ENCODE measurements around the gene ST6GALNAC3. TPM values are rescaled to one million over a fixed set of nuclear protein-coding genes. Genes with fewer than 3 reads are reported as not detected.
A peak's percentile ranks its signal among the peaks of the same experiment; 100 is the strongest.

The ST6GALNAC3 gene
- total and polyA plus RNA-seq, 2 donors from 2014 or later: 8.8 to 15.8 TPM

- FAIRE-seq (no peak), DNase-seq (no peak)
- Histone ChIP-seq H3K27me3 (ENCODE audit: control insufficient read depth, insufficient read depth, low read length) (no peaks in the 10 kb centered on the region), H3K36me3 (ENCODE audit: control insufficient read depth in 2 of 3, insufficient read depth in 3 of 3, low read length in 3 of 3) (no peaks in the 10 kb centered on the region), H3K9me3 (ENCODE audit: control insufficient read depth in 2 of 3, insufficient read depth in 1 of 3, low read length in 3 of 3) (no peaks in the 10 kb centered on the region), H3K27ac (ENCODE audit: low read depth in 2 of 2, low read length in 2 of 2) (no peak overlapping the region), H3K9ac (ENCODE audit: low read length in 3 of 3) (no peak overlapping the region), H3K4me3 (ENCODE audit: low read length in 3 of 3) (no peak overlapping the region), H3K4me1 (ENCODE audit: control insufficient read depth in 2 of 3, insufficient read depth in 2 of 3, low read depth in 1 of 3, low read length in 3 of 3) (no peaks in the 10 kb centered on the region)
- intact Hi-C loops (cut with DNase I): no loop called here
- TF ChIP-seq CTCF (IDR thresholded peaks at IDR 0.05; ENCODE audit: borderline replicate concordance, extremely low read depth, insufficient read depth): no peak
Observed at GRCh38 chr1:76101548-76101947, 27.0 kb downstream of the ST6GALNAC3 start.

- no peak overlapping the region for H3K4me3 ChIP-seq (ENCODE audit: low read length in 3 of 3)
- no peak for DNase-seq
- FAIRE-seq: no peak
- no peak overlapping the region for H3K9ac ChIP-seq (ENCODE audit: low read length in 3 of 3)
- no peak overlapping the region for H3K27ac ChIP-seq (ENCODE audit: low read depth in 2 of 2, low read length in 2 of 2)
- no peak for TF ChIP-seq CTCF (IDR thresholded peaks at IDR 0.05; ENCODE audit: borderline replicate concordance, extremely low read depth, insufficient read depth)
- no peaks in the 10 kb centered on the region for H3K27me3 ChIP-seq (ENCODE audit: control insufficient read depth, insufficient read depth, low read length)
- no peaks in the 10 kb centered on the region for H3K36me3 ChIP-seq (ENCODE audit: control insufficient read depth in 2 of 3, insufficient read depth in 3 of 3, low read length in 3 of 3)
- intact Hi-C loops (cut with DNase I): no loop called here
- H3K4me1 ChIP-seq (ENCODE audit: control insufficient read depth in 2 of 3, insufficient read depth in 2 of 3, low read depth in 1 of 3, low read length in 3 of 3): no peaks in the 10 kb centered on the region
- H3K9me3 ChIP-seq (ENCODE audit: control insufficient read depth in 2 of 3, insufficient read depth in 1 of 3, low read length in 3 of 3): no peaks in the 10 kb centered on the region
Observed at GRCh38 chr1:76102046-76102445, 27.5 kb downstream of the ST6GALNAC3 start.

- H3K27me3 ChIP-seq (ENCODE audit: control insufficient read depth, insufficient read depth, low read length): no peaks in the 10 kb centered on the region
- TF ChIP-seq CTCF (IDR thresholded peaks at IDR 0.05; ENCODE audit: borderline replicate concordance, extremely low read depth, insufficient read depth): no peak
- intact Hi-C loops (cut with DNase I): no loop called here
- no peak overlapping the region for H3K4me3 ChIP-seq (ENCODE audit: low read length in 3 of 3)
- H3K9me3 ChIP-seq (ENCODE audit: control insufficient read depth in 2 of 3, insufficient read depth in 1 of 3, low read length in 3 of 3): no peaks in the 10 kb centered on the region
- H3K4me1 ChIP-seq (ENCODE audit: control insufficient read depth in 2 of 3, insufficient read depth in 2 of 3, low read depth in 1 of 3, low read length in 3 of 3): no peaks in the 10 kb centered on the region
- peak in 1 of 5 donors; percentile 43 for DNase-seq
- FAIRE-seq: no peak
- H3K36me3 ChIP-seq (ENCODE audit: control insufficient read depth in 2 of 3, insufficient read depth in 3 of 3, low read length in 3 of 3): no peaks in the 10 kb centered on the region
- no peak overlapping the region for H3K9ac ChIP-seq (ENCODE audit: low read length in 3 of 3)
- no peak overlapping the region for H3K27ac ChIP-seq (ENCODE audit: low read depth in 2 of 2, low read length in 2 of 2)
Observed at GRCh38 chr1:76103034-76103433, 28.5 kb downstream of the ST6GALNAC3 start.

GRCh38 chr1:76105372-76105771 is 30.8 kb downstream of the ST6GALNAC3 start:
- H3K4me1 ChIP-seq (ENCODE audit: control insufficient read depth in 2 of 3, insufficient read depth in 2 of 3, low read depth in 1 of 3, low read length in 3 of 3): no peaks in the 10 kb centered on the region
- H3K9ac ChIP-seq (ENCODE audit: low read length in 3 of 3): no peak overlapping the region
- intact Hi-C loops (cut with DNase I): no loop called here
- no peaks in the 10 kb centered on the region for H3K9me3 ChIP-seq (ENCODE audit: control insufficient read depth in 2 of 3, insufficient read depth in 1 of 3, low read length in 3 of 3)
- DNase-seq (no peak), FAIRE-seq (no peak)
- H3K27me3 ChIP-seq (ENCODE audit: control insufficient read depth, insufficient read depth, low read length): no peaks in the 10 kb centered on the region
- H3K4me3 ChIP-seq (ENCODE audit: low read length in 3 of 3): no peak overlapping the region
- no peak overlapping the region for H3K27ac ChIP-seq (ENCODE audit: low read depth in 2 of 2, low read length in 2 of 2)
- no peak for TF ChIP-seq CTCF (IDR thresholded peaks at IDR 0.05; ENCODE audit: borderline replicate concordance, extremely low read depth, insufficient read depth)
- no peaks in the 10 kb centered on the region for H3K36me3 ChIP-seq (ENCODE audit: control insufficient read depth in 2 of 3, insufficient read depth in 3 of 3, low read length in 3 of 3)

Data from kidney (tissue), 14 donors.